HEK293T (cell line): ENCODE results near the gene RFLNA.

Experiments used
- ARNT ChIP-seq: fragments of 450-650 bp; IDR thresholded peaks from 2 replicates; pipeline ENCODE4 v1.6.1; 2017; ENCODE audit warnings: mild to moderate bottlenecking
- BHLHE40 ChIP-seq: fragments of 450-650 bp; IDR thresholded peaks from 2 replicates; pipeline ENCODE4 v1.6.1; 2016; ENCODE audit warnings: mild to moderate bottlenecking, moderate library complexity, borderline replicate concordance
- ELF4 ChIP-seq: fragments of 450-650 bp; IDR thresholded peaks from 2 replicates; pipeline ENCODE4 v1.6.1; 2017; ENCODE audit warnings: antibody characterized with exemption
- FOXA1 ChIP-seq: fragments of 450-650 bp; IDR thresholded peaks from 2 replicates; pipeline ENCODE4 v1.6.1; 2016; ENCODE audit warnings: mild to moderate bottlenecking
- FOXM1 ChIP-seq: fragments of 450-650 bp; IDR thresholded peaks from 2 replicates; pipeline ENCODE4 v1.6.1; 2017; ENCODE audit warnings: mild to moderate bottlenecking, borderline replicate concordance
- L3MBTL2 ChIP-seq: fragments of 450-650 bp; conservative IDR thresholded peaks from 2 replicates; pipeline ENCODE4 v1.6.1; 2016; ENCODE audit warnings: mild to moderate bottlenecking
- LEF1 ChIP-seq: fragments of 450-650 bp; IDR thresholded peaks from 2 replicates; pipeline ENCODE4 v1.6.1; 2017; ENCODE audit warnings: mild to moderate bottlenecking, borderline replicate concordance
- NFRKB ChIP-seq: fragments of 450-650 bp; IDR thresholded peaks from 2 replicates; pipeline ENCODE4 v1.6.1; 2016; ENCODE audit warnings: mild to moderate bottlenecking, moderate library complexity
- SP1 ChIP-seq: fragments of 450-650 bp; IDR thresholded peaks from 2 replicates; pipeline ENCODE4 v1.6.1; 2017
- SUZ12 ChIP-seq: fragments of 450-650 bp; IDR thresholded peaks from 2 replicates; pipeline ENCODE4 v1.6.1; 2016; ENCODE audit warnings: mild to moderate bottlenecking
- TARDBP ChIP-seq: fragments of 450-650 bp; IDR thresholded peaks from 2 replicates; pipeline ENCODE4 v1.6.1; 2016
- ZNF384 ChIP-seq: fragments of 450-650 bp; IDR thresholded peaks from 2 replicates; pipeline ENCODE4 v1.6.1; 2016

GRCh38 chr12:124334266-124334665 is 39.4 kb downstream of the RFLNA start:
- no peak for TF ChIP-seq ELF4
- no peak for TF ChIP-seq BHLHE40
- TF ChIP-seq ARNT: no peak
- no peak for TF ChIP-seq ZNF384
- no peak for TF ChIP-seq LEF1
- no peak for TF ChIP-seq SP1
- TF ChIP-seq NFRKB: no peak
- no peak for TF ChIP-seq SUZ12
- no peak for TF ChIP-seq L3MBTL2
- TF ChIP-seq FOXM1: no peak
- TF ChIP-seq TARDBP: no peak
- no peak for TF ChIP-seq FOXA1
